H9 (cell line): Measurements from ENCODE around the gene ZNF280D. TPM values are rescaled to one million over a fixed set of nuclear protein-coding genes. Genes with fewer than 3 reads are reported as not detected.

Experiments used
- DNase-seq: peaks from one replicate; pipeline ENCODE4 v3.0.0-alpha.2; 2017
- H2AFZ ChIP-seq: one replicate; pipeline ENCODE4 v1.6.1; 2013; ENCODE audit warnings: mild to moderate bottlenecking, low read length, control low read depth, moderate library complexity
- H2AK5ac ChIP-seq: 2 replicates; pipeline ENCODE4 v1.6.1; 2013; ENCODE audit warnings: low read length, control low read depth, mixed read lengths; ENCODE audit not compliant: insufficient read length
- H2BK120ac ChIP-seq: one replicate; pipeline ENCODE4 v1.6.1; 2013; ENCODE audit warnings: low read depth, mild to moderate bottlenecking, low read length, control low read depth, inconsistent platforms; ENCODE audit not compliant: poor library complexity, severe bottlenecking
- H2BK12ac ChIP-seq: 2 replicates; pipeline ENCODE4 v1.6.1; 2013; ENCODE audit warnings: low read length, control low read depth, mixed read lengths, low read depth; ENCODE audit not compliant: insufficient read length
- H2BK15ac ChIP-seq: 2 replicates; pipeline ENCODE4 v1.6.1; 2013; ENCODE audit warnings: low read depth, low read length, control low read depth
- H2BK20ac ChIP-seq: one replicate; pipeline ENCODE4 v1.6.1; 2013; ENCODE audit warnings: low read depth, mild to moderate bottlenecking, low read length, control low read depth, inconsistent platforms; ENCODE audit not compliant: poor library complexity, severe bottlenecking
- H2BK5ac ChIP-seq: 2 replicates; pipeline ENCODE4 v1.6.1; 2013; ENCODE audit warnings: low read length, control low read depth, mixed read lengths; ENCODE audit not compliant: insufficient read length
- H3K14ac ChIP-seq: 2 replicates; pipeline ENCODE4 v1.6.1; 2013; ENCODE audit warnings: low read length, control low read depth; ENCODE audit not compliant: insufficient read depth
- H3K18ac ChIP-seq: 2 replicates; pipeline ENCODE4 v1.6.1; 2013; ENCODE audit warnings: low read depth, mild to moderate bottlenecking, mixed read lengths, low read length, control low read depth; ENCODE audit not compliant: insufficient read length
- H3K23ac ChIP-seq: 2 replicates; pipeline ENCODE4 v1.6.1; 2013; ENCODE audit warnings: low read length, control low read depth, mixed read lengths, low read depth; ENCODE audit not compliant: insufficient read length
- H3K23me2 ChIP-seq: 2 replicates; pipeline ENCODE4 v1.6.1; 2013; ENCODE audit warnings: low read depth, mild to moderate bottlenecking, mixed read lengths, low read length, control low read depth; ENCODE audit not compliant: insufficient read length, poor library complexity, severe bottlenecking
- H3K27ac ChIP-seq: 2 replicates; pipeline ENCODE4 v1.5.1; 2013; ENCODE audit warnings: low read length, control low read depth, mixed read lengths, low read depth; ENCODE audit not compliant: insufficient read length
- H3K27me3 ChIP-seq: 2 replicates; pipeline ENCODE4 v1.6.1; 2013; ENCODE audit warnings: low read length, control low read depth, inconsistent platforms; ENCODE audit not compliant: insufficient read depth
- H3K4ac ChIP-seq: 2 replicates; pipeline ENCODE4 v1.6.1; 2013; ENCODE audit warnings: low read depth, mild to moderate bottlenecking, control low read depth, inconsistent platforms, low read length, moderate library complexity
- H3K4me1 ChIP-seq: 2 replicates; pipeline ENCODE4 v1.6.1; 2013; ENCODE audit warnings: low read length, control low read depth, inconsistent platforms; ENCODE audit not compliant: insufficient read depth
- H3K4me2 ChIP-seq: 2 replicates; pipeline ENCODE4 v1.6.1; 2013; ENCODE audit warnings: low read length, control low read depth, mixed read lengths; ENCODE audit not compliant: insufficient read length, insufficient read depth
- H3K56ac ChIP-seq: 2 replicates; pipeline ENCODE4 v1.6.1; 2013; ENCODE audit warnings: low read depth, mild to moderate bottlenecking, mixed read lengths, low read length, control low read depth; ENCODE audit not compliant: insufficient read length
- H3K79me1 ChIP-seq: 2 replicates; pipeline ENCODE4 v1.6.1; 2013; ENCODE audit warnings: low read depth, mild to moderate bottlenecking, moderate library complexity, low read length, control low read depth, inconsistent platforms; ENCODE audit not compliant: insufficient read depth, poor library complexity, severe bottlenecking
- H3K79me2 ChIP-seq: 2 replicates; pipeline ENCODE4 v1.6.1; 2013; ENCODE audit warnings: low read length, control low read depth, inconsistent platforms; ENCODE audit not compliant: insufficient read depth
- H3K9ac ChIP-seq: 2 replicates; pipeline ENCODE4 v1.6.1; 2013; ENCODE audit warnings: low read length, control low read depth, mixed read lengths; ENCODE audit not compliant: insufficient read length; ENCODE audit errors: extremely low read depth
- H3K9me3 ChIP-seq: one replicate; pipeline ENCODE4 v1.6.1; 2013; ENCODE audit warnings: low read depth, low read length, inconsistent platforms; ENCODE audit not compliant: control insufficient read depth
- H3T11ph ChIP-seq: one replicate; pipeline ENCODE4 v1.6.1; 2013; ENCODE audit warnings: mild to moderate bottlenecking, low read length, control low read depth, inconsistent platforms
- H4K20me1 ChIP-seq: one replicate; pipeline ENCODE4 v1.6.1; 2013; ENCODE audit not compliant: control insufficient read depth, insufficient read length, insufficient read depth
- H4K5ac ChIP-seq: 2 replicates; pipeline ENCODE4 v1.6.1; 2013; ENCODE audit warnings: low read depth, mild to moderate bottlenecking, mixed read lengths, low read length, control low read depth; ENCODE audit not compliant: insufficient read length
- H4K8ac ChIP-seq: replicated peaks from 2 replicates; pipeline ENCODE4 v1.6.1; 2013; ENCODE audit warnings: low read length, control low read depth, mixed read lengths, low read depth; ENCODE audit not compliant: insufficient read length
- H4K91ac ChIP-seq: 2 replicates; pipeline ENCODE4 v1.6.1; 2013; ENCODE audit warnings: low read depth, mild to moderate bottlenecking, moderate library complexity, mixed read lengths, low read length, control low read depth; ENCODE audit not compliant: insufficient read length
- H3K27ac Mint-ChIP-seq, 3 experiments: 2 replicates in 2 of 3; 3 replicates in 1 of 3; pipeline ENCODE4 v1.8.0; 2020 to 2021; ENCODE audit warnings: mixed read lengths in 3 of 3, mild to moderate bottlenecking in 1 of 3, moderate library complexity in 1 of 3
- H3K27me3 Mint-ChIP-seq: 2 replicates; pipeline ENCODE4 v1.8.0; 2021; ENCODE audit warnings: low read depth, mild to moderate bottlenecking, moderate library complexity, mixed read lengths
- H3K36me3 Mint-ChIP-seq, 3 experiments: 2 replicates in 2 of 3; 3 replicates in 1 of 3; pipeline ENCODE4 v1.8.0; 2020 to 2021; ENCODE audit warnings: low read depth in 3 of 3, mixed read lengths in 3 of 3; ENCODE audit not compliant: insufficient read depth in 1 of 3
- H3K4me1 Mint-ChIP-seq, 2 experiments: 2 replicates each; pipeline ENCODE4 v1.8.0; 2020; ENCODE audit warnings: mixed read lengths in 2 of 2
- H3K4me3 Mint-ChIP-seq, 2 experiments: 2 replicates in 1 of 2; 3 replicates in 1 of 2; pipeline ENCODE4 v1.8.0; 2020 to 2021; ENCODE audit warnings: mild to moderate bottlenecking in 2 of 2, mixed read lengths in 2 of 2, moderate library complexity in 1 of 2
- H3K9me3 Mint-ChIP-seq, 2 experiments: 2 replicates in 1 of 2; 3 replicates in 1 of 2; pipeline ENCODE4 v1.8.0; 2020; ENCODE audit warnings: mild to moderate bottlenecking in 2 of 2, mixed read lengths in 2 of 2, moderate library complexity in 1 of 2
- WGBS: extraction: QIAGEN DNeasy Blood & Tissue Kit; methylation state at CpG from one replicate; pipeline ENCODE4 v1.1.7; 2013; ENCODE audit warnings: missing lambda C conversion rate, low lambda C conversion rate, mixed read lengths; ENCODE audit not compliant: insufficient read length; ENCODE audit errors: extremely low coverage; 5-methylcytosine and 5-hydroxymethylcytosine counted together
- total RNA-seq: library from RNA; stranded (reverse); gene quantifications from 2 replicates; pipeline ENCODE4 v1.2.1, GENCODE V29; 2021
- TF ChIP-seq, protein P1 (sequence below): fragments of 200-600 bp; sonication (generic); conservative IDR thresholded peaks from 3 replicates; pipeline ENCODE4 v1.8.0; 2021; ENCODE audit warnings: antibody characterized with exemption, mild to moderate bottlenecking

Gene ZNF280D
- total RNA-seq, 1 experiment from 2014 or later: 5.7 TPM

GRCh38 chr15:56758770-56759449 is 25.6 kb upstream of the ZNF280D start:
- Histone ChIP-seq H2BK15ac (no peak overlapping the region), H3K4ac (no peak overlapping the region), H3K18ac (no peak overlapping the region), H3K23ac (no peak overlapping the region), H2BK120ac (no peak overlapping the region), H2AFZ (no peak overlapping the region), H3T11ph (no peak overlapping the region), H3K9me3 (no peaks in the 10 kb centered on the region), H2AK5ac (no peak overlapping the region), H3K9ac (no peak overlapping the region), H3K79me2 (no peaks in the 10 kb centered on the region), H2BK20ac (no peak overlapping the region), H4K20me1 (no peaks in the 10 kb centered on the region), H3K4me2 (no peak overlapping the region), H3K79me1 (no peaks in the 10 kb centered on the region), H3K27me3 (no peaks in the 10 kb centered on the region), H3K27ac (no peak overlapping the region), H2BK5ac (no peak overlapping the region), H4K8ac (no peak overlapping the region), H3K56ac (no peak overlapping the region), H4K91ac (no peak overlapping the region), H3K23me2 (no peaks in the 10 kb centered on the region), H3K4me1 (no peaks in the 10 kb centered on the region; the same call in 1 of the 2 replicates), H3K14ac (no peak overlapping the region), H2BK12ac (no peak overlapping the region), H4K5ac (no peak overlapping the region)
- TF ChIP-seq, protein P1, sequence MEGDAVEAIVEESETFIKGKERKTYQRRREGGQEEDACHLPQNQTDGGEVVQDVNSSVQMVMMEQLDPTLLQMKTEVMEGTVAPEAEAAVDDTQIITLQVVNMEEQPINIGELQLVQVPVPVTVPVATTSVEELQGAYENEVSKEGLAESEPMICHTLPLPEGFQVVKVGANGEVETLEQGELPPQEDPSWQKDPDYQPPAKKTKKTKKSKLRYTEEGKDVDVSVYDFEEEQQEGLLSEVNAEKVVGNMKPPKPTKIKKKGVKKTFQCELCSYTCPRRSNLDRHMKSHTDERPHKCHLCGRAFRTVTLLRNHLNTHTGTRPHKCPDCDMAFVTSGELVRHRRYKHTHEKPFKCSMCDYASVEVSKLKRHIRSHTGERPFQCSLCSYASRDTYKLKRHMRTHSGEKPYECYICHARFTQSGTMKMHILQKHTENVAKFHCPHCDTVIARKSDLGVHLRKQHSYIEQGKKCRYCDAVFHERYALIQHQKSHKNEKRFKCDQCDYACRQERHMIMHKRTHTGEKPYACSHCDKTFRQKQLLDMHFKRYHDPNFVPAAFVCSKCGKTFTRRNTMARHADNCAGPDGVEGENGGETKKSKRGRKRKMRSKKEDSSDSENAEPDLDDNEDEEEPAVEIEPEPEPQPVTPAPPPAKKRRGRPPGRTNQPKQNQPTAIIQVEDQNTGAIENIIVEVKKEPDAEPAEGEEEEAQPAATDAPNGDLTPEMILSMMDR: no peak
- Mint-ChIP-seq H3K4me1 (peaks cover 8 to 9% of the 10 kb centered on the region in 2 experiments; a peak in 3 of 4 replicates), H3K9me3 (no peaks in the 10 kb centered on the region), H3K27me3 (no peaks in the 10 kb centered on the region; the same call in 1 of the 2 replicates), H3K4me3 (no peak overlapping the region), H3K36me3 (no peaks in the 10 kb centered on the region), H3K27ac (no peak overlapping the region)
- no peak for DNase-seq
- WGBS: no CpG with 5 or more reads among the region's 2 CpGs
